Measurements from ENCODE around the gene C8A. TPM values are rescaled to one million over a fixed set of nuclear protein-coding genes. Genes with fewer than 3 reads are reported as not detected.

Gene C8A
- polyA plus RNA-seq, 4 donors = not detected

DNA sequence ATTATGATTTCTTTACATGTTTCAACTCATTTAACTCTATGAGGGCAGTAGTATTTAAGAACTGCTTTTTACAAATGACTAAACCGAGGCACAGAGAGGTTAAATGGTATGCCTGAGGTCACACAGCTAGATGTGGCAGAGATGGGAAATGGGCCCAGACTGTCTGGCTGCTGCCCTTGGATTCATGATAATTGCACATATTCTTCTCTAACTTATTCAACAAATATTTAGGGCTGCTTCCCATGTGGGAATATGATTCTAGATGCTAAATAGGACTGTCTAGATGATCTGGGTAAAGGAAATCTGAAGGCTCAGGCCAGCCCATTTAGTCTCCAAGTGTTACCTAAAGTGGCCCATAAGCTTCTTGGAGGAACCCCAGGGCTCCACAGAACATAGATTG is 26.2 kb downstream of the C8A start:
- no peak for DNase-seq (ENCODE audit: low read depth in 4 of 4, low spot score in 3 of 4)

DNA sequence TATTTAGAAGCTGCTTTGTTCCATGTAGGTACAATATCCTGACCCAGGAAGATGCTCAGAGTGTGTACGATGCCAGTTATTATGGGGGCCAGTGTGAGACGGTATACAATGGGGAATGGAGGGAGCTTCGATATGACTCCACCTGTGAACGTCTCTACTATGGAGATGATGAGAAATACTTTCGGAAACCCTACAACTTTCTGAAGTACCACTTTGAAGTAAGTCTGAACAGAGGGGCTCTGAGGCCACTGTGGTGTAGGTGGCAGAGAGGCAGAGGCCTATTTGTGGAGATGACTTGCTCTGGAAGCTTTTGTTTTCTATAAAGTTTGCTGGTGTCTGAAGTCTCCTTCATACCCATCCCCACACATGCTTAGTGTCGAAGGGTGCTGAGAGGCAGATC is 26.8 kb downstream of the C8A start:
- DNase-seq (ENCODE audit: low read depth in 4 of 4, low spot score in 3 of 4) = no peak

- DNase-seq (ENCODE audit: low read depth in 4 of 4, low spot score in 3 of 4) = no peak
These were observed 35.6 kb downstream of the C8A start for GRCh38 chr1:56890229-56890628.

GRCh38 chr1:56894014-56894413 is 39.4 kb downstream of the C8A start:
- no peak for DNase-seq (ENCODE audit: low read depth in 4 of 4, low spot score in 3 of 4)

DNA sequence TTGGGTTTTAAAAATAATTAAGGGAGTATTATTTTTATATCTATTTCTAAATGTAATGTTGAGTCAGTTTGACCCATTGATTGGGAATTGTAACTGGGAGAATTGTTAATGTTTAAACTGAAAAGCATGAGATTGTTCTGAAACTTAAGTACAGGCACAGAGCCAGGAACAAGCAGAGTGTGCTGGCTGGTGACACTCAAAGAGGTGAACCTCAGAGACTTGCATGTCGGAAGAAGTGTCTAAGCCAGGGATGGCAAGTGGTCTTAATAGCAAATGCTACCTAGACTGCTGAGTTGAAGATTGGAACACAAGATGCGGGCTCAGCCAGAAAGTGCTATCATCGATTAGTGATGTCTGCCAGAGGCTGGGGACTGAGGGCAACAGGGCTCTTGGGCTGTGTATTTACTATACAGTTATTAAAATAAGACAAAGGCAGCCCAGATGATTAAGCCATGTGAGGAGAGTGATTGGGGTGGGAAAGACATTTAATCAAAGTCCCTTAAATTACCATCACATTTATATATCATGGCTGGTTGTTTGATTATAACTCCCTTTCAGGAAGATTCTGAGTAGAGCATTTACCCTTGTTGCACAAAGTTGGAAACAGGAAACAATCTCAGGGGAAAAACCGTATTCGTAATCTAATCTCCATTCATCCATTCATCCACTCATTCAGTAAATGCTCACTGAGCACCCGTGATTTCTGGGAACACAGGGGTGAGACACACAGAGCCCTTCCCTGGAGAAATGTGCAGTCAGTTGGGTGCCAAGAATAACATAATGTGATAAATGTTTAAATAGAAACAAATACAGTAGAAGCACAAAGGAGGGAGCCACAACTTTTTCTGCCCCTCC is 42.8 kb downstream of the C8A start:
- no peak for DNase-seq (ENCODE audit: low read depth in 4 of 4, low spot score in 3 of 4)

GRCh38 chr1:56898005-56898373 is 43.4 kb downstream of the C8A start:
- no peak for DNase-seq (ENCODE audit: low read depth in 4 of 4, low spot score in 3 of 4)

DNA sequence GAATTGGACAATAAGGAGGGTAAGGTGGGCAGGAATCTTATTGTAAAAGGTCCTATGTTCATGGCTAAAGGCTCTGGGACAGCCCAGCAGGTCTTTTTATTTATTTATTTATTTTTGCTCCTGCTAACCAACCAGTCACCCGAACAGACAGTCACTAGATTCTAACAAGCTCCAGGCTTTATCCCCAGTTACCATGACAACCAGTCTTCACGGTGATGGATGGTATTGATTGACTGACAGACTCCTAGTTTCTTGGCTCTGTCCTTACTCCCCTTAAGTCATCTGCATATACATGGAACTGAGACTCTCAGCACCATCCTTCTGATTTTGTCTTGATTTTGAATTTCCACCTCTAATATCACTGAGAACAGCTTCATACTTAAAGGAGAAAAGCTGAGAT is 44.3 kb downstream of the C8A start:
- DNase-seq (ENCODE audit: low read depth in 4 of 4, low spot score in 3 of 4) = no peak

- DNase-seq (ENCODE audit: low read depth in 4 of 4, low spot score in 3 of 4) = no peak
These were observed 47.1 kb downstream of the C8A start for GRCh38 chr1:56901716-56902115.

DNA sequence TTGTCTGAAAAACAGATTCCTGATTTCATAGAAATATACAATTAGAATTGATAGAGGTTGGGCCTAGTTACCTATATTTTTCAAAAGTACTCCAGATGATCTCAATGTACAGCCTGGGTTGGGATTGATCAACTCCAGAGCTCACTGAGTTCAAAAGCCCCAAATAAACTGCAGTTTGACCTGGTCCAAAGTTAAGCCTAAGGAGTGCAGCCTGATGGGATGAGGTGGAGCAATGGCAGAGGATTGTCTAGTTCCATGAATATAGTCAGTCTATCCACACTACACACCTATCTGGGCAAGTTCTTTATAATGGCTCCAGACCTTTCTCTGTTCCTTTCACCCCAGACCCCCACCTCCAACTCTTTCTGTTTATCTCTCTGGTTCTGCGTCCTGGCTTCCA is 49.2 kb downstream of the C8A start:
- no peak for DNase-seq (ENCODE audit: low read depth in 4 of 4, low spot score in 3 of 4)

- DNase-seq (ENCODE audit: low read depth in 4 of 4, low spot score in 3 of 4) = no peak
These were observed 50.2 kb downstream of the C8A start for GRCh38 chr1:56904663-56905397.

- no peak for DNase-seq (ENCODE audit: low read depth in 4 of 4, low spot score in 3 of 4)
These were observed 51.1 kb downstream of the C8A start for GRCh38 chr1:56905667-56906066.

DNA sequence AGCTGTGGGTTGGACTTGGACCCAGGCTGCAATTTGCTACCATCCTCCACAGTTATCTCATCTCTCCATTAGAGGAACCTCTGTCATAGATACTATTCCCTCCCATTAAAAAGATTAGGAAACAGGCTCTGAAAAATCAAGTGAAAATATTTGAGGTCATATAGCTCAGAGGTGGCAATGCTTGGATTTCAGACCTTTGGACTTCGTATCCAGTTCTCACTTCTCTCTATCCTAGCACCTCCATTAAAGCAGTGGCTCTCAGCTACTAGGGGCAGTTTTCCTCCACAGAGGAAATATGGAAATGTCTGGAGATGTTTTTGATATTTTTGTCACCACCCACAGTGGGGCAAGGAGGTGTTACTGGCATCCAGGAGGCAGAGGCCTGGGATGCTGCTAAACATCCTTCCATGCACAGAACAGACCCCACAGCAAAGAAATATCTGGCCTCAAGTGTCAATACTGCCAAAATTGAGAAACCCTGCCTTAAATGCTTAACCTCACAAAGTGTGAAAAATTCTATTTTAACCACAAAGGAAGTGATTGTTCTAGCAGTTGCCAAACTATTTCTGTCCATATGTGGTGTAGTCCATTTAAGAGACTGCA is 54.1 kb downstream of the C8A start:
- no peak for DNase-seq (ENCODE audit: low read depth in 4 of 4, low spot score in 3 of 4)

- DNase-seq (ENCODE audit: low read depth in 4 of 4, low spot score in 3 of 4) = no peak
These were observed 55.9 kb downstream of the C8A start for GRCh38 chr1:56910441-56910985.

DNA sequence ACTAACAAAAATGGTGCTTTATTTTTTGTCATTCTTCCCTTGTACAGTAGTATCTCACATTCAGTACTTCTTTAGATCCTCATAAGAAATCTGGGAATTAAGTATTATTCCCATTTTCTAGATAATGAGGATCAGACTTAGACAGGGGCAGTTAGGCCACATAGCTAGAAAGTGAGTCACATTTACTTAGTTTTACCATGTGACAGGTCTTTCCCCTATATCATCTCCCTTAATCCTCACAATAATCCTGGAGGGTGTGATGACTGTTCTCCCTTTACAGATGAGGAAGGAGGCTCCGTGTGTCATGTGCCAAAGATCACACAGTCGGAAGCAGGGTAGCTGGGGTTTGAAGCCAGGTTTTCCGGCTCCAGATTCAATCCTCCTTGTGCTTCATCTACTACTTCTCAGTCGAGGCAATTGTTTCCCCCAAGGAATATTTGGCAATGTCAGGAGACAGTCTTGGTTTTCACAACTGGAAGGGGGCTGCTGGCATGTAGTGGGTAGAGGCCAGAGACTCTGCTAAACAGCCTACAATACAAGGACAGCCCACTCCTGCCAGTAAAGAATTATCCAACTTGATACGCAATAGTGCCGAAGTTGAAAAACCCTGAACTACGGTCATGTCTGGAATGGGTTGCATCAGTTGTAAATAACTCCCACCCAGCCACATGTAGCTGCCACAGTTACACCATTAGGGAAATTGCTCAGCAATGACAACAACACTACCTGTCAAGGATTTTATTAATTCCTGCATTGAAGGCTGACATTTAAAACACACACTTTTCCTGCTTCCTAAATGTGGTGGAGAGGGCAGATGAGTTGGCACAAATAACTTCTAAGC is 56.7 kb downstream of the C8A start:
- no peak for DNase-seq (ENCODE audit: low read depth in 4 of 4, low spot score in 3 of 4)

DNA sequence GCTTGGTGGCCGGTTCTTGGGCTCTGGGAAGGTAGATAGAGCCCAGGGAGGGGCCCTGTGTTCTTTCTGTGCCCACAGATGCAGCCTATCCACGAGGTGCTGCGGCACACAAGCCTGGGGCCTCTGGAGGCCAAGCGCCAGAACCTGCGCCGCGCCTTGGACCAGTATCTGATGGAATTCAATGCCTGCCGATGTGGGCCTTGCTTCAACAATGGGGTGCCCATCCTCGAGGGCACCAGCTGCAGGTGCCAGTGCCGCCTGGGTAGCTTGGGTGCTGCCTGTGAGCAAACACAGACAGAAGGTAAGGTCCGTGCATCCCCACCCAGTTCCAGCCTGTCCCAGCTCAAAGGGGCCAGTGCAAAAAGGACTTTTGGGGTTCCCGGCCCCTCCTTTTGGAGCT is 57.7 kb downstream of the C8A start:
- no peak for DNase-seq (ENCODE audit: low read depth in 4 of 4, low spot score in 3 of 4)

- no peak for DNase-seq (ENCODE audit: low read depth in 4 of 4, low spot score in 3 of 4)
These were observed 61.4 kb downstream of the C8A start for GRCh38 chr1:56915960-56916359.

- no peak for DNase-seq (ENCODE audit: low read depth in 4 of 4, low spot score in 3 of 4)
These were observed 62.0 kb downstream of the C8A start for GRCh38 chr1:56916630-56917029.

DNA sequence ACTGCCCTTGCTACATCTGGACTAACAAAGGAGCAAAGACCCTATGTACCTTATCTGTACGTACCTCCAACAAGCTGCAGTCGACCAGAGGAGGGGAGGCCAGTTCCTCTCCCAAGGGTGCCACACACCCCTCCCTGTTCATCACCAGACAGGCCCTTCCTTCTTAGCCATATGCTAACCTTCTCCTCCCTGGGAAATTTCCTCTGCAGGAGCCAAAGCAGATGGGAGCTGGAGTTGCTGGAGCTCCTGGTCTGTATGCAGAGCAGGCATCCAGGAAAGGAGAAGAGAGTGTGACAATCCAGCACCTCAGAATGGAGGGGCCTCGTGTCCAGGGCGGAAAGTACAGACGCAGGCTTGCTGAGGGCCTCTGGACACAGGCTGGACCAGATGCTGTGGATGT is 62.8 kb downstream of the C8A start:
- no peak for DNase-seq (ENCODE audit: low read depth in 4 of 4, low spot score in 3 of 4)

DNA sequence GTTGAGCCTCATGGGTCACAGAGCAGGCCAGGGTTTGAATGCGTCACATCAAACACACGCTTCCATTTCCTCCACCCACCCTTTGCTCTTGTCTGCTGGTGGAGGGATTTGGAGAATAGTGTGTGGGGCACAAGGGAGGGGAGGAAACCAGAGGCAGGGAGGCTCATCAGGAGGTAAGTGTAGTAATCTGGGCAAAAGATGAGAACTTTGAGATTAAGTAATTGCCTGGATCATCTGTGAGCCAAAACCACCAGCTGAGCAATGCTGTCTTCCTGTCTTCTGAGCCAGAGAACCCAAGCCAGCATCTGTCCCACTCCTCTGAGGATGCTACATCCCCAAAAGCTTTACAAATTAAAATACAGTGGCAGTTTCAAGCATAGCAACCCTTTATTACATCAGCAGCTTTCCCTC is 66.0 kb downstream of the C8A start:
- DNase-seq (ENCODE audit: low read depth in 4 of 4, low spot score in 3 of 4) = no peak

DNA sequence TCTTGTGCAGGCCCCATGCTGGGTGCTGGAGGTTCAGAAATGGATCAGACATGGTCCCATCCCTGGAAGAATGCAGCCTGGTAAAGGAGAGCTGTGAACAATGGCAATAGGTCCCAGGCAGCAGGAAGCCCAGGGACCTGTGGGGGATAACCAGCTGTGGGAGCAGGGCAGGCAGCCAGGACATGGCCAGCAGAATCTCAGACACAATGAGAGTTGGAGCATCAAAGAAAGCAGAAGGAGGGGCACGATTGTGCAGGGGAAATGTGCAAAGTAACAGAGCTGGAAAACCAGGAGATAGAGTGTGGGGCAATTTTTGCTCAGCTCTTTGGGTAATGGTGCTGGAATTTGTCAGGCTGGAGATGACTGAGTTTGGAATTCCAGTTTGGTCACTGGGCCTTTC is 66.9 kb downstream of the C8A start:
- no peak for DNase-seq (ENCODE audit: low read depth in 4 of 4, low spot score in 3 of 4)

GRCh38 chr1:56922070-56922469 is 67.5 kb downstream of the C8A start:
- DNase-seq (ENCODE audit: low read depth in 4 of 4, low spot score in 3 of 4) = no peak
